Activated T-cell treated with anti-CD3 and anti-CD28 coated beads, Interleukin-2, amount 50 U/mL, for 72 hours (primary cell): Measurements from ENCODE around the gene SPTBN1. TPM values are rescaled to one million over a fixed set of nuclear protein-coding genes. Genes with fewer than 3 reads are reported as not detected.

ENCODE experiments used
- ATAC-seq, 2 donors: fragments of 150-1000 bp; cut with Tn5 transposase; replicated peaks in 1 of 2; 2 replicates each; pipeline ENCODE4 v1.10.0; 2021; ENCODE audit warnings: moderate library complexity in 2 of 2, mild to moderate bottlenecking in 1 of 2
- DNase-seq, 2 donors: peaks; one replicate each; pipeline ENCODE4 v3.0.0; 2021 to 2022; ENCODE audit warnings: mixed read lengths in 1 of 2
- H3K27ac Mint-ChIP-seq: one replicate; pipeline ENCODE4 v1.8.0; 2022; ENCODE audit warnings: mild to moderate bottlenecking, moderate library complexity, mixed read lengths
- H3K27me3 Mint-ChIP-seq: one replicate; pipeline ENCODE4 v1.8.0; 2022; ENCODE audit warnings: low read depth, mixed read lengths
- H3K36me3 Mint-ChIP-seq, 2 donors: one replicate each; pipeline ENCODE4 v1.8.0; 2022; ENCODE audit warnings: mixed read lengths in 2 of 2, mild to moderate bottlenecking in 1 of 2; ENCODE audit not compliant: insufficient read depth in 2 of 2
- H3K4me1 Mint-ChIP-seq: one replicate; pipeline ENCODE4 v1.8.0; 2022; ENCODE audit warnings: low read depth, mixed read lengths
- H3K4me3 Mint-ChIP-seq, 2 donors: one replicate each; pipeline ENCODE4 v1.8.0; 2022; ENCODE audit warnings: mild to moderate bottlenecking in 2 of 2, mixed read lengths in 2 of 2, moderate library complexity in 2 of 2
- H3K9me3 Mint-ChIP-seq, 2 donors: one replicate each; pipeline ENCODE4 v1.8.0; 2022; ENCODE audit warnings: mixed read lengths in 2 of 2
- total RNA-seq, 2 donors: library from RNA; stranded (reverse); gene quantifications; one replicate each; pipeline ENCODE4 v1.2.3, GENCODE V29; 2022

The SPTBN1 gene
- total RNA-seq, 2 donors from 2014 or later: 120 to 136 TPM

- ATAC-seq: no peak
- no peak overlapping the region for H3K4me3 Mint-ChIP-seq
- no peak overlapping the region for H3K27ac Mint-ChIP-seq
- no peaks in the 10 kb centered on the region for H3K27me3 Mint-ChIP-seq
- H3K36me3 Mint-ChIP-seq: no peaks in the 10 kb centered on the region
- no peaks in the 10 kb centered on the region for H3K4me1 Mint-ChIP-seq
- H3K9me3 Mint-ChIP-seq: no peaks in the 10 kb centered on the region
- no peak for DNase-seq
Observed at GRCh38 chr2:54439582-54439981, 16.5 kb upstream of the SPTBN1 start.

DNA sequence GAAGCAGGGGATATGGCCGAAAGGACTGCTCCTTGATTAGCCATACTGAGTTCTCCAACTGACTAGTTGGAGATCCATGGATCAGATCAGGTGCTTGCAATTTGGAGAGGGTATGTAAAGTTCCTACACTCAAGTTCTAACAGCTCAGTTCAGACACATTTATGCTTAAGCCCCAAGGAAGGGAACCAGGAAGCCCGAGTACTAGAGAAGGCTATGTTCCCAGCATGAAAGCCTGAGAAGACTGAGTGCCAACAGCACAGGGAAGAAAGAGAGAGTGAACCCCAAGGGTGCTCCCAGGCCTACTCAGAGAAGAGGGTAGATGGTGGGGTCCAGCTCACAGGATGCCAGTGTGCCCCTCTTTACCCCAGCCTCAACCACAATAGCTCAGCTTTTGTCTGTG is 16.1 kb upstream of the SPTBN1 start:
- Mint-ChIP-seq H3K4me3 (no peak overlapping the region), H3K36me3 (no peaks in the 10 kb centered on the region), H3K27me3 (no peaks in the 10 kb centered on the region), H3K4me1 (no peaks in the 10 kb centered on the region), H3K27ac (no peak overlapping the region), H3K9me3 (no peaks in the 10 kb centered on the region)
- no peak for DNase-seq
- no peak for ATAC-seq

- ATAC-seq: no peak
- H3K36me3 Mint-ChIP-seq: no peaks in the 10 kb centered on the region
- H3K27ac Mint-ChIP-seq: no peak overlapping the region
- H3K4me1 Mint-ChIP-seq: no peaks in the 10 kb centered on the region
- DNase-seq: no peak
- H3K4me3 Mint-ChIP-seq: no peak overlapping the region
- no peaks in the 10 kb centered on the region for H3K9me3 Mint-ChIP-seq
- H3K27me3 Mint-ChIP-seq: no peaks in the 10 kb centered on the region
Observed at GRCh38 chr2:54444503-54444902, 11.6 kb upstream of the SPTBN1 start.

GRCh38 chr2:54446122-54446521 is 10.0 kb upstream of the SPTBN1 start:
- Mint-ChIP-seq H3K4me3 (no peak overlapping the region), H3K4me1 (no peaks in the 10 kb centered on the region), H3K27ac (no peak overlapping the region), H3K27me3 (no peaks in the 10 kb centered on the region), H3K9me3 (no peaks in the 10 kb centered on the region), H3K36me3 (no peaks in the 10 kb centered on the region)
- no peak for ATAC-seq
- no peak for DNase-seq

DNA sequence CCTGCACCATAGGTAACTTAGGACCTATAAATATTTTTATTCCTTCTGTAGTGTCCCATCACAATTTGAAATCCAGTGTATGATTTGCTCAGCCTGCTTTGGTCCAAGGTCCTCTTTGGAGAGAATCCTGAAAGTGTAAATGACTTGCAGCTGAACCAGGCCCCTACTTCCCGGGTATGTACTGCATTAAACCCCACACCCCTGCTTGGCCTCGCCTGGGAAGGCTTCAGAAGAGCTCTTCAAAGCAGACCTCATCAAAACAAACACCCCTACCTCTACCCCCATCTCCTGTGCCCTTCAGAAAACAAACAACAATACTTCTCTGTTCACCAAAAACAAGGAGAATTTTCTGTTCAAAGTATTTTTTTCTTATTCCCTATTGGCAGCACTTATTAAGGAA is 9.5 kb upstream of the SPTBN1 start:
- Mint-ChIP-seq H3K4me3 (no peak overlapping the region), H3K4me1 (no peaks in the 10 kb centered on the region), H3K9me3 (no peaks in the 10 kb centered on the region), H3K27ac (no peak overlapping the region), H3K27me3 (no peaks in the 10 kb centered on the region), H3K36me3 (no peaks in the 10 kb centered on the region)
- no peak for DNase-seq
- no peak for ATAC-seq

- ATAC-seq: no peak
- H3K36me3 Mint-ChIP-seq: peaks cover 2% of the 10 kb centered on the region in 2 donors
- DNase-seq: no peak
- no peaks in the 10 kb centered on the region for H3K9me3 Mint-ChIP-seq
- peaks cover 25% of the 10 kb centered on the region for H3K4me1 Mint-ChIP-seq
- H3K27me3 Mint-ChIP-seq: peaks cover 48% of the 10 kb centered on the region
- no peak overlapping the region for H3K27ac Mint-ChIP-seq
- H3K4me3 Mint-ChIP-seq: peak overlapping the region; percentile 48 to 75
Observed at GRCh38 chr2:54454548-54455130, 1.5 kb upstream of the SPTBN1 start.

GRCh38 chr2:54455131-54455562 is 980 bp upstream of the SPTBN1 start:
- peaks cover 50% of the 10 kb centered on the region for H3K27me3 Mint-ChIP-seq
- no peaks in the 10 kb centered on the region for H3K9me3 Mint-ChIP-seq
- no peak overlapping the region for H3K27ac Mint-ChIP-seq

GRCh38 chr2:54456362-54456611 is 160 bp downstream of the SPTBN1 start:
- Mint-ChIP-seq H3K36me3 (peaks cover 2% of the 10 kb centered on the region in 2 donors), H3K27me3 (peaks cover 59% of the 10 kb centered on the region), H3K9me3 (no peaks in the 10 kb centered on the region), H3K4me3 (peak overlapping the region in 1 of 2 donors; percentile 75), H3K4me1 (peaks cover 25% of the 10 kb centered on the region), H3K27ac (no peak overlapping the region)
- DNase-seq (no peak), ATAC-seq (no peak)

More at GRCh38 chr2:54455131-54455562, 980 bp upstream of the SPTBN1 start:
- peak in 1 of 2 donors; percentile 1 for DNase-seq
- no peak for ATAC-seq
- H3K4me3 Mint-ChIP-seq: peak overlapping the region; percentile 48 to 75
- peaks cover 2% of the 10 kb centered on the region in 2 donors for H3K36me3 Mint-ChIP-seq
- peaks cover 25% of the 10 kb centered on the region for H3K4me1 Mint-ChIP-seq

DNA sequence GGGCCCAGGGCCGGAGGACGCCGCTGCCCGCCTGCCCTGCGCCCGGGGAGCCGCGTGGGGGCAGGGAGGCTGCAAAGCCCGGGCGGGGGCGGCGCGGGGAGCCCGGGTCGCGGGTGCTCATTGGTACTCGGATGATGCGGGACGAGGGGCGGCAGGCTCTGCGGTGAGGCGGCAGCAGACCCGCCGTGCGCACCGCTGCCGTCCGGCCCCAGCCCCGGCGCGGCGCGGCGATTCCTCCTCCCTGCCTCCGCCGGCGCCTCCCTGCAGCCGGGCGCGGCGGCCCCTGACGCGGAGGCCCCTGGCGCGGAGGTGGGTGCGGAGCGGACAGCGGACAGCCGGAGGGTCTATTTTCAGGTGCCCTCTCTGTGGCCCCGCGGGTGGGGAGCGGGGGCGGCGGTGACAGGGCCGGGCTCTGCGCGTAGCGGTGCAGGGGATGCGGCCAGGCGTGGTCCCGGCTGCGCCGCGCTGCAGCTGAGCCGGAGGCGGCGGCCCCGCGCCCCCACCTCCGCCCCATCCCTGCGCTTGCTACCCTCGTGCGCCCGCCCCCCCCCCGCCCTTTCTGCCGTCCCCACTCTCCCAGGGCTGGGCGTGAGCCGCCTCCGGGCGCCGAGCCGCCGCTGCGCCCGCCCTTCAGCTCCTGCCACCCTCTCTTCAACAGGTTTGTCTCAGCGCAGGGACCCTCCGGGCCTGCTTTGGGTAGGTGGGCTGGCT is 640 bp downstream of the SPTBN1 start:
- Mint-ChIP-seq H3K27me3 (peaks cover 60% of the 10 kb centered on the region), H3K9me3 (no peaks in the 10 kb centered on the region), H3K4me1 (peaks cover 25% of the 10 kb centered on the region), H3K4me3 (peak overlapping the region; percentile 86 to 96), H3K27ac (no peak overlapping the region), H3K36me3 (peaks cover 2% of the 10 kb centered on the region in 2 donors)
- DNase-seq: peak; percentile 21 to 28
- peak; percentile 62 to 65 for ATAC-seq

GRCh38 chr2:54457323-54458023 is 1.3 kb downstream of the SPTBN1 start:
- DNase-seq (peak; percentile 21 to 31), ATAC-seq (peak; percentile 54 to 66)
- Mint-ChIP-seq H3K9me3 (no peaks in the 10 kb centered on the region), H3K27me3 (peaks cover 60% of the 10 kb centered on the region), H3K36me3 (peaks cover 2% of the 10 kb centered on the region in 2 donors), H3K4me3 (peak overlapping the region; percentile 86 to 96), H3K27ac (no peak overlapping the region), H3K4me1 (peaks cover 25% of the 10 kb centered on the region)

DNA sequence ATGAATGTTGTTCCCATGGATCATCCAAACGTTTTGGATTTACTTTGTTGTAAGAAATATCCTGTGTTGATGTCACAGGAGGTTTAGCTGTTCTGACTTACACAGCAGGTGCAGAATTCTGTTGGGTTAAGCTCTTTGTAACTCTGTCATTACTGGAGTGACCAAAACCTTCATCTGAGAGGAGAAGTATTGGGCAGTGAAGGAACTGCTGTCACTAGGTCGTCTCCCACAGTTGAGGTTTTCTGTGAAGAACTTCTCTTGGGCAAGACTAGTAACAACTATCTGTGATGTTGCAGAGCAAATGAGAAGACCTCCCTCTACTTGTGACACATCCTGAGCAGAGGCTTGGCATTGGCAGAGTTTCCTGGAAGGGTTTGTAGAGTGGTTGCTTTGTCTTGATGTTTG is 2.9 kb downstream of the SPTBN1 start:
- DNase-seq (no peak), ATAC-seq (peak in 1 of 2 donors; percentile 44)
- Mint-ChIP-seq H3K4me3 (peak overlapping the region in 1 of 2 donors; percentile 27), H3K36me3 (peaks cover 2% of the 10 kb centered on the region in 2 donors), H3K27ac (no peak overlapping the region), H3K9me3 (no peaks in the 10 kb centered on the region), H3K4me1 (peaks cover 25% of the 10 kb centered on the region), H3K27me3 (peaks cover 66% of the 10 kb centered on the region)

- H3K4me3 Mint-ChIP-seq: no peak overlapping the region
- ATAC-seq (no peak), DNase-seq (no peak)
- H3K36me3 Mint-ChIP-seq: peaks cover 2% of the 10 kb centered on the region in 2 donors
- peaks cover 55% of the 10 kb centered on the region for H3K27me3 Mint-ChIP-seq
- peaks cover 16% of the 10 kb centered on the region for H3K4me1 Mint-ChIP-seq
- H3K9me3 Mint-ChIP-seq: no peaks in the 10 kb centered on the region
- H3K27ac Mint-ChIP-seq: no peak overlapping the region
Observed at GRCh38 chr2:54461261-54461660, 5.1 kb downstream of the SPTBN1 start.

GRCh38 chr2:54464341-54464740 is 8.2 kb downstream of the SPTBN1 start:
- ATAC-seq: no peak
- H3K27me3 Mint-ChIP-seq: peaks cover 31% of the 10 kb centered on the region

More at GRCh38 chr2:54464341-54464740, 8.2 kb downstream of the SPTBN1 start:
- no peak for DNase-seq
- H3K27ac Mint-ChIP-seq: peak overlapping the region; percentile 65
- no peak overlapping the region for H3K4me3 Mint-ChIP-seq
- no peaks in the 10 kb centered on the region for H3K36me3 Mint-ChIP-seq
- no peaks in the 10 kb centered on the region for H3K9me3 Mint-ChIP-seq
- no peaks in the 10 kb centered on the region for H3K4me1 Mint-ChIP-seq
